ENCODE data around the gene ATP8B3.

Gene ATP8B3

GRCh38 chr19:1770866-1771576, 41.1 kb downstream of the ATP8B3 start:
- no peaks in the 10 kb centered on the region; the same call in 1 of the 2 replicates for H3K27me3 ChIP-seq (replicated peaks; ENCODE audit: control insufficient read depth, insufficient read depth, low read length)
- H3K36me3 ChIP-seq (ENCODE audit: control insufficient read depth, insufficient read depth, low read length), result no peaks in the 10 kb centered on the region
- H3K4me3 ChIP-seq (replicated peaks; ENCODE audit: low read depth, low read length), result no peak overlapping the region
- no peak for DNase-seq (ENCODE audit: extremely low read depth, insufficient read length)
- TF ChIP-seq CTCF (IDR thresholded peaks at IDR 0.05; ENCODE audit: insufficient read depth, low read length, poor library complexity, severe bottlenecking), result no peak

GRCh38 chr19:1769645-1769985, 42.5 kb downstream of the ATP8B3 start:
- TF ChIP-seq CTCF (IDR thresholded peaks at IDR 0.05; ENCODE audit: insufficient read depth, low read length, poor library complexity, severe bottlenecking), result no peak
- no peak for DNase-seq (ENCODE audit: extremely low read depth, insufficient read length)
- Histone ChIP-seq H3K4me3 (replicated peaks; ENCODE audit: low read depth, low read length) (no peak overlapping the region), H3K27me3 (replicated peaks; ENCODE audit: control insufficient read depth, insufficient read depth, low read length) (no peaks in the 10 kb centered on the region; the same call in 1 of the 2 replicates), H3K36me3 (ENCODE audit: control insufficient read depth, insufficient read depth, low read length) (no peaks in the 10 kb centered on the region)

GRCh38 chr19:1768918-1769644, 43.0 kb downstream of the ATP8B3 start:
- Histone ChIP-seq H3K27me3 (replicated peaks; ENCODE audit: control insufficient read depth, insufficient read depth, low read length) (no peaks in the 10 kb centered on the region; the same call in 1 of the 2 replicates), H3K4me3 (replicated peaks; ENCODE audit: low read depth, low read length) (no peak overlapping the region), H3K36me3 (ENCODE audit: control insufficient read depth, insufficient read depth, low read length) (no peaks in the 10 kb centered on the region)
- no peak for DNase-seq (ENCODE audit: extremely low read depth, insufficient read length)
- no peak for TF ChIP-seq CTCF (IDR thresholded peaks at IDR 0.05; ENCODE audit: insufficient read depth, low read length, poor library complexity, severe bottlenecking)

GRCh38 chr19:1768248-1768647, 43.8 kb downstream of the ATP8B3 start:
- H3K27me3 ChIP-seq (replicated peaks; ENCODE audit: control insufficient read depth, insufficient read depth, low read length), result no peaks in the 10 kb centered on the region; the same call in 1 of the 2 replicates
- no peak for DNase-seq (ENCODE audit: extremely low read depth, insufficient read length)
- peak; percentile 12 for TF ChIP-seq CTCF (IDR thresholded peaks at IDR 0.05; ENCODE audit: insufficient read depth, low read length, poor library complexity, severe bottlenecking)
- H3K4me3 ChIP-seq (replicated peaks; ENCODE audit: low read depth, low read length), result no peak overlapping the region
- H3K36me3 ChIP-seq (ENCODE audit: control insufficient read depth, insufficient read depth, low read length), result no peaks in the 10 kb centered on the region

GRCh38 chr19:1767464-1767933, 44.6 kb downstream of the ATP8B3 start:
- Histone ChIP-seq H3K36me3 (ENCODE audit: control insufficient read depth, insufficient read depth, low read length) (no peaks in the 10 kb centered on the region), H3K27me3 (replicated peaks; ENCODE audit: control insufficient read depth, insufficient read depth, low read length) (no peaks in the 10 kb centered on the region; the same call in 1 of the 2 replicates), H3K4me3 (replicated peaks; ENCODE audit: low read depth, low read length) (no peak overlapping the region)
- peak; percentile 97 for TF ChIP-seq CTCF (IDR thresholded peaks at IDR 0.05; ENCODE audit: insufficient read depth, low read length, poor library complexity, severe bottlenecking)
- DNase-seq (ENCODE audit: extremely low read depth, insufficient read length), result no peak
